Stimulated activated CD4-positive, alpha-beta T cell treated with anti-CD3 and anti-CD28 coated beads, Interleukin-4, amount 100 ng/mL, for 4 hours (primary cell): ENCODE measurements around the gene IMPG2.

Experiments used
- DNase-seq, 2 experiments: peaks; one replicate each; pipeline ENCODE4 v3.0.0-alpha.2; 2020

The IMPG2 gene

DNA sequence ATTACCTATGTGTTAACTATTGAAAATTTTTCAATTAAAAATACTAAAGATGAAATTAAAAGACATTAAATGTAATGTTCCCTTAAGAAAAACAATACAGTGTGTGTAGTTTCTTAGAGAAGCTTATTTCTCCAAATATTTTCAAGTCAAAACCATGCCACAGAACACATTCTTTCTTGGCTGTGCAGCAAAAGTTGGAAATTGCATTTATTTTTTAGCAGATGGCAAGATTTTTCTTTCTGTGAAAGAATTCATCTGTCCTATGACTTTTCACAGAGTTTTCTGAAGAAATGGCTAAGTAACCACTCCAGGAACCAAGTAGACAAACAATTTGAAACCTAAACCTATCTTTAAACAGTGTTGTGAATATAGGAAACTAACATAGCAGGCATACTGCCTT lies 47.2 kb downstream of the IMPG2 start:
- DNase-seq = no peak

DNA sequence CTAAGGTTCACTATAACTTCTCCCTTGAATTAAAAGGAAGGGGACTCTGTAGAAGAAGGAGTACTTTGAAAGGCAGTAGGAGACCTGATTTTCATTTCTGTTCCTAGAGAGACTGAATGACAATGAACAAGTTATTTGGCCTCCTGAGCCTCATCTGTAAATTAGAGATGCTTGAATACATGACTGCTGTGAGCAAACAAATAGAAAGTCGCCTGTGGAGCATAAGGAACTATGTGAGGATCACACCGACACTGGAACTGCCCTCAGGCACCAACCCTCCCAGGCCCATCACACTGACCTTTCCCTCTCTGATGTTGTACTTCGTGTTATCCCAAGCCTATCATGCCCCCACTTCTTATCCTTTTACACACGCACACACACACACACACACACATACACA lies 48.6 kb downstream of the IMPG2 start:
- DNase-seq = no peak

DNA sequence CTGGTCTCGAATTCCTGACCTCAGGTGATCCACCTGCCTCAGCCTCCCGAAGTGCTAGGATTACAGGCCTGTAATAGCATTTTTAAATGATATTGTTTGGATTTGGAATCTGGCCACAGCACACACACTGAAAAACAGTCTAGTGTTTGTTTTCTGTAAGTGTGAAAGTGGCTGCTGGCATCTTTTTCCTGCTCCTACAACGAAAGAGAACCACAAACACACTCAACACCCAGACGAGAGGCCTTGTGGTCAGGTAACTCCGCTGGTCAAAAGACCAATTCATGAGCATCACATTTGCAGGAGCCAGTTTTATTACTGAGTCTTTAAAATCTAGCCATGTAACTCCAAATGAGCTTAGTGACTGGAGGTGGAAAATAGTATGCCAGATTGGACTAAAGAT lies 50.2 kb downstream of the IMPG2 start:
- DNase-seq = no peak

DNA sequence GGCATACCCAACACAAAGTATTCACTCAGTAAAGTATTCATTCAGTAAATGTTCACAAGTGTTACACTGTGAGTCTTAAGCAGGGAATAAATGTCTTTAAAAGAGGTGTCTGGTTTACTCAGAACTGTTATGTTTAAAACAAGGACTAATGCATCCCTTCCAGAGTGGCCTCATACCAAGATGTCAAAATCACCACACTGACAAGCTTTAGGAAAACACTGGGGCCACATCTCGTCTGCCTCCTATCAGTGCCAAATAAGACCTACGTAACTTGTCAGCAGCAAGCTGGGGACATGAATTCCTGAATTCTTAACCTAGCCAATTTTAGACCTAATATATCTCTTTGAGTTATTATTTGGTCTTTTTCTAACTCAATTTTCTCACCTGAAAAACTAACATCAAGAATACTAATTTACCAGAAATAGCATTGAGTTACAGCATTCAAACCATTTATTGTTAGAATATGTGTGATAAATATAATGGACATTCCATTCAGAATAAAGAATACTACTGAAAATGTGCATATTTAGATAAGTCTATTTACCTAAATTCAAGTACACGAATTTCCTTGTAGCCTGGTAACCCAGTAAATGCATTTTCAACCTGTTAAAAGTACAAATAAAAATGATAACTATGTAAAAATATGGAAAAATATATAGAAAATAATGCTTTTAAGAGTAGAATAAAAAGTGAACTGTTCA lies 51.3 kb downstream of the IMPG2 start:
- no peak for DNase-seq

DNA sequence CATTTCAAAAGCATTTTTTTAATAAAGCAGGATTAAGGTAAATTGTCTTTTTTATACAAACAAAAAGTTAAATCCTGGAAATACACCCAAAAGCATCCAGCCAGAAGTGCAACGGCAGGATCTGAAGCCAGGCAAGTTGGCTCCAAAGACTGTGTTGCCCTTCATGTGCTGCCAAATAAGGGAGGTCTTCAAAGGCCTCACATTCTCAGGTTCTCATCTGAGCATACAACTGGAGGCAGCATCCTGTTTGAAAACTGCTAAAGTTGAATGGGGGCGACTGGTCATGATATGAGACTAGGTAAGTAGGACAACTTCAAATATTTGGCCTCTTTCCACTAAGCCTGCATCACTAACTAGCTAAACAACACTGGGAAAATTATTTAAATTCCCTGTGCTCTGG lies 52.2 kb downstream of the IMPG2 start:
- DNase-seq = no peak

DNA sequence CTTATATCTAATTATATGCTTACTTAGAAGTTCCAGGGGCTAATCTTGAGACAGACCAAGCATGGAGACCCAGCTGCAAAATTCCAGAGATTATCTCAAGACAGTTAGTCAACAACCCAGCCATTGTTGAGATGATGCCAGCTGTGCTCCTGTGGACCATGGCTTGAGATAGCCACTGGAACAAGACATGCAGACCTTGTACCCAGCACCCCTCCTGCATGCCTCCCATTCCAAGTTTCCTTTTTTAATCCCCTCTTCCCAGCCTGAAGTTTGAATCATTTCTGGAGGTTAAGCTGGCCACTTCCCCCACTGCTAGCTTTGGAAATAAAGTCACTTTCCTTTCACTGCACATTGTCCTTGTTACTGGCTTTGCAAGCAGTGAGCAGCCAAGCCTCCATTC lies 53.8 kb downstream of the IMPG2 start:
- no peak for DNase-seq

DNA sequence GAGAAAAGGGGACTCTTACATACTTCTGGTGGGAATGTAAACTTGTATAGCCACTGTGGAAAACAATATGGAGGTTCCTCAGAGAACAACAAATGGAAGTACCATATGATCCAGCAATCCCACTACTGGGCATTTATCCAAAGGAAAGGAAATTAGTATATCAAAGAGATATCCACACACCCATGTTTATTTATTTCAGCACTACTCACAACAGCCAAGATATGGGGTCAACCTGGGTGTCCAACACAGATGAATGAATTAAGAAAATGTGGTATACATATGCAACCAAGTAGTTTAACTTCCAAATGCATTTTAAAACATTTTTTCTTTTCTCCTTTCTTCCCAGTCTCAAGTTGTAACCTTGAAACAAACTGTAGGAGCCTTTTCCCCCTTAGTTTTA lies 54.3 kb downstream of the IMPG2 start:
- no peak for DNase-seq

DNA sequence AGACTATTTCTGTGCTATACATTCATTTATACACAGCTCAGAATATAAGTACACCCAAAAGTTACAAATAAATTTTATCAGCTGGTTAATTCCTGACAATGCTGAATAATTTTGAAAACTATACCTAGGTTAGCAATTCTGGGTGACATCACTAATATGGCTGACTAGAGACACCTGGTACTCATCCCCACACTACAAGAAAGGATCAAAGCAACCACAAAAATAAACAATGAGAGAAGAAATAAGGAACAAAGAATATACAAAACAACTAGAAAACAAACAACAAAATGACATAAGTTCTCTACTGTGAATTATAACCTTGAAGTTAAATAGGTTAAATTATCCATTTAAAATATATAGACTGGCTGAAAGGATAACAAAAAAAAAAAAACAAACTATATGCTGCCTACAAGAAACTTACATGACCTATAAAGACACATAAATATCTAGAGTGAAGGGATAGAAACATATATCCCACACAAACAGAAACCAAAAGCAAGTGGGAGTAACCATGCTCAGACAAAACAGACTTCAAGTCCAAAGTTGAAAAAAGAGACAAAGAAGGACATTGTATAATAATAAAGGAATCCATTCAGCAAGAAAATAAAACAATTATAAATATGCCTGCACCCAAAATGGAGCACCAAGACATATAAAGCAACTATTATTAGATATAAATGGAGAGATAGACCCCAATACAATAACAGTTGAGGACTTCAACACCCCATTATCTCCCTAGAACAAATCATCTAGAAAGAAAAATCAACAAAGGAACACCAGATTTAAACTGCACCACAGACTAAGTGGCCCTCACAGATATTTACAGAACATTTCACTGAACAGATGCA lies 57.8 kb downstream of the IMPG2 start:
- DNase-seq = no peak

DNA sequence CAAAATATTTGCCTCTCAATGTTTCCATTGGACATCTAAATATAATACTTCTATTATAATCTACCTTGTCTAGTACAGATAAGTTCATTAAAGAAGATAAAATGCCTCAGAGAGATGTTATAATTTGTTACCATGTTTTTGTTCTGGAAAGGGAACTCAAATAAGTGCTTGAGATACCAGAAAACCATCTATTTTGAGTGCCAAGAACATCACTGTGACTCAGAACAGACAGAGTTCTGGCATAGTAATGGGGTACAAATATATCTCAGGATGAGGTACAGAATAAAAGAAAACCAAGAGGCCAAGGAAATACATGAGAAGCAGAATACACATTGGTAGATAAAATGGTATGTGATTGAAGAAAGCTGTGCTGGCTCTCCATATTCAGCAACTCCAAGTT lies 58.9 kb downstream of the IMPG2 start:
- no peak for DNase-seq

DNA sequence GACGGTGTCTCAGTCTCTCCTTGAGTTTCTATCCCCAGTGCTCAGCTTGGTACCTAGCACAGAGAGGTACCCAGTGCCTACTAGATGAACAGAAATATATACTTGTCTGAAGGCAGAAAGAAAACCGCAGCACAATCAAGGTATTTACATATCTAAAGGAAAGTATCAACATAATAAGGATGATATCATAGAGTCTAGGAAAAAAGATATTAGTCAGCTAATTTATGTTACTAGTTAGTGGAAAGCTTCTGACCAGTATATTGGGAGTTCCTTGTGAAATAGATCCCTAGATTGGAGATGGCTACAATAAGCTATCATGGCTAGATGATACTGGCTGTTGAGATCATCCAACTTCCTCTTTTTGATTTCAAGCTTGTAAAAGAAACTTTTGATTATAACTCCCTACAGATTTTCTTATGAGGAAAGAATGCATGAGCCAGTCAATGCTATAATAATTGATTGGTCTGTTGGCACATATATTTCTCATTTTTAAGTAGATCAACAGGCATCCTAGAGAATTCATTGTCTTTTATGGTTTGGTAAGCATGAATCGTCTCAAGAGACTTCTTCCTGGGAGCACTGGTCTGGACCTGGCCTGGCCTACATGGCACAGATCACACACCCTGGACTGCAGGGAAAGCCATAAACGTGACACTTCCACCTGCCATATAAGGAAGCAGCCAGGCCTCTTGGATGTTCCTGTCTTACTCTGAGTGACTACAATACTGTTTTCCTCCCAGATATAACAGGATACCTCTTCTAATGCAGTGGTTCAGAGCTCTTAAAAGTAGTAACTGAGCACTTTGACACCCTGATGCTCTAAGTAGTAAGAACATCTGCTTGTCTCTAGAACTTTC lies 60.7 kb downstream of the IMPG2 start:
- no peak for DNase-seq

DNA sequence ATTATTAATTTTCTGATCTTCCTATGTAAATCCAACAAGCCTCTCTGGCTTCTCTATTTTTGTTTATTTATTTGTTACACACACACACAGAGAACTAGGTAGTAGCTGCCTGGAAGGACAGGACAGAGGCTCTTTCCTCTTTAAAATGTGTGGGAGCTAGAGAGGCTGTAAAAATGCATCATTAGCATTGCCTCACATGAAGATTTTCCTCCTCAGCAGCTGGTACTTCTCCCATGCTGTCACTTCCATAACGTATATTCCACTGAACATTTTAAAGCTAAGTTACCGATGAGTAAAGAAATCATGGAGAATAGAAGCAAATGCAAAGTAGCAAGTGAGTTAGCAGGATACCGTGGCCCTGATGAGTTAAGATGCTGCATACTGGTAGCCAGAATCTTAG lies 63.9 kb downstream of the IMPG2 start:
- DNase-seq = no peak

DNA sequence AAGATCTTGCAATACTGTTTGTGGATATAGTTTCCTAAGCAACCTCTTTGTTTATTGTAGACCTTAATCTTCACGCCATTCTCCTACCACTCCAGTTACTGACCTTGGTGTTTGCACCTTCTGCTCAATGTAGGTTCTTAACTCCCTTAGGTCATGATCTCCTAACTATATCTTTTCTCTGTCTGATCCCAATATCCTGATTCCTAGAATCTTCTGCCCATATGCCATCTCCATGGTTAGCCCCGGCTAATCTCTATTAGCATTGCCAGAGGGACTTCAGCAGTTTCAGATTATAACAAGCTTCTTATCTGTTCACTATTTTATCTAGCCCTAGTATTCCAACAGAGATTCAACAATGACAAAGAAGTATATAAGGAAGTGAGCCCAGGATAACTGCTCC lies 64.9 kb downstream of the IMPG2 start:
- no peak for DNase-seq

DNA sequence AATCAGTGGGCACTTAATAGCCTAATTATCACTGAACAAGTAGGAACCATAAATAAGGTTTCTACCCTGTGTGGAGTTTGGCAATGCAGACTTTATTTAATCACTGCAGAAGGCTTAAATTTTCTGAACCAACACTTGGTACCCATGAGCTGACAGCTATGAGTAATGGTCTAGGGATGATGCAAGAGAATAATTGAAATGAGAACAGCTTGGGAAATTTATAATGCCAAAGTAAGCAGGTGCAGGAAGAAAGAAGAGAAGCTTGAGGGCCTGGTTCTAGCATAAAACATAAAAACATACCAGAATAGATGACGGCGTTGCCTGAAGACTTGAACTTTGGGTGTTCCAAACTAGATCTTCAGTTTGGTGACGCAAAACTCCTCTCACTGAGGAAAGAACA lies 67.0 kb downstream of the IMPG2 start:
- DNase-seq = no peak

DNA sequence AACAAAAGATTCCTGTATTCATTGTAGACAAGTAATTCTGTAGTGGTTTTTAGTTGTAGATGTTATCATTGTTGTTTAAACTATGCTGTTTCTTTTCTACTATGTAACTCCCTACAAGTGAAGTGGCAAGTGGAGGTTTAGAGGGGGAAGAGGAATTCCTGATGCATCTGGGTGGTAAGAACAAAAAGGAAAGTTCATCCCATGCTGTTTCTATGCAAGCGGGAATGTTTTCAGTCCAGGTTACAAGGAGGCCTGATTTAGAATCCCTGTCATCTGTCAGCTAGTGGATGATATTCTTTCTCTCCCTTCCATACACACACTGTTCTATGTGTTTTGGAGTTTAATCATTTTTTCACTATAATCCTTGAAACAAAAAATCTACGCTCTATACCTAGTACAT lies 67.4 kb downstream of the IMPG2 start:
- DNase-seq = no peak

DNA sequence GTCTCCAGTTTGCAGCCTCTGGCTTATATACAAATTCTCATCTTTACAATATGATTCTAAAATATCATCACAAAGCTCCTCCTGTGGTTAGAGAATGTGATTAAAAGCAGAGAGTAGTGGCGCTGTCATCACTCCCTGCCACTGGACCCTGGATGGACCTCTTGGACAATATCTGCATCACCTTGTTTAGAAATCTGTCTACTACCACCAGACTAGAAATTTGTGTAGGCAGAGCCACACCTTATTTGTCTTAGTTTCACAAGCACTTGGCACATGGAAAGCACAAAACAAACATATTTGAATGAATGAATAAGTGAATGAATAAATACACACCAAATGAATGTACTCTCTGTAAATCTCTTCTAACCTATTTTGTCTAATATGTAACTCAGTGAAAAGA lies 68.1 kb downstream of the IMPG2 start:
- DNase-seq = no peak

DNA sequence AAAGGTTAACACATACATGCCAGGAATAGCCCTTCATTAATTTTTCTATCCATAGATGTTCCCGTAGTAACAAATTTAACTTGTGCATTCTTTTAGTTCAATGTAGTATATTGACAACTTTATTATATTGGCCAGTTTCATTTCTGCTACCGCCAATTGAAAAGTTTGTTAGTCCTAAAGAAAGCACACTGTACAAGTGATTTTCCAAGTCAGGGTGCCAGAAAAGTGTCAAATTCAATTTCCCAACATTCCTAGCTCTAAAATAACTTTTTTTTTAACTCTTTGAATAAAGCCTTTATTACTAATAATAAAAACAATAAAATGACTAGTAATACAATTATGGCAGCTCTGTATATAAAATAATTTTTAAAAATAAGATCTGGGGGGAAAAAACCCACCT lies 68.9 kb downstream of the IMPG2 start:
- no peak for DNase-seq

DNA sequence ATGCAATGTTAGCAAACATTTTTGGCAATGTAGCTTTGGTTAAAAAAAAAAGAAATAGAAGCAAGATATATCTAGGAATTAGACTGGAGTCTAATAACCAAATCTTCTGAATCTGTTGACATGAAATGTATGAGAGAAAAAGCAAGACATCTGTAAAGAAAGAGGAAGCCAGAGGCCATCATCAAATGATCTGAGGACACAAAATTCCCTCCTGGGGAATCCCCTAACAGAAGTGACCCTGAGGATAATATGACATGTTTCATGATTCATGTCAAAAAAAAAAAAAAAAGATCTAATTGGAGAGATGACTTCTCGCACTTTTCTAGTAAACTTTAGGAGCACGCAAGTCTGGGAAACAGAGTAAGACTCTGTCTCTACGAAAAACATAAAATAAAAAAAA lies 70.9 kb downstream of the IMPG2 start:
- no peak for DNase-seq

DNA sequence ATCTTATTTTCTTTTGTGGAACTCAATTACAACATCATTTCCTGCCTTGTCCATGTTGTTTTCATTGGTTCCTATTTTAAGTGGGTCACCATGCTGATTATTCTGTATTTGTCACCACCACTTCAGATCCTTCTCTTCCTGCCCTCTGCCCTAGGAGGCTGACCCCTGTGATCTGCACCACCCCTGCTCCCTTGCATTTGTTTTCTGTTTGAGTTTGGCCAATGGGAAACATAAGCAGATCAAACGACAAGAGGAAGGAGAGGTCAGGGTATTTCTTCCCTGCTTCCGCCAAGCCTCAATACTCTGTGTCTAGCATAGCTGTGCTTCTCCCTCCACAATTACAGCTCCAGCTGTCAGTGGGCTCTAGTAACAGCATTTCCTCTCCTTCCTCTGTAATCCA lies 71.6 kb downstream of the IMPG2 start:
- no peak for DNase-seq

DNA sequence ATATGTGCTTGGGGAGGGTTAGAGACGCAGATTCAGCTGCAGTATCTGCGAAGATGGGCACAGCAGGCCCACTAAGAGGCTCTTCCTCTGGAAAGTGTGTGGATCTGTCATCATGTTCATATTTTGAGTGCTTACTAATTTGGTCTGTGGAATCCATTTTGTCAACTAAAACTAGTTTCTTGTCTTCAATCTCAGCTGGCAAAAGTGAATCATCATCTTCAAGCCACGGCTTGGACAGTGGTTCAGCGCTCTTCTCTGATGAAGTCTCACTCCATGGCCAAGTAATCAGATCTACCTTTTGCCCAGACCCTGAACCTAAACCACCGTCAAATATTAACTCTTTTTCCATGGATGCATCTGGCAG lies 76.2 kb downstream of the IMPG2 start:
- DNase-seq = no peak

DNA sequence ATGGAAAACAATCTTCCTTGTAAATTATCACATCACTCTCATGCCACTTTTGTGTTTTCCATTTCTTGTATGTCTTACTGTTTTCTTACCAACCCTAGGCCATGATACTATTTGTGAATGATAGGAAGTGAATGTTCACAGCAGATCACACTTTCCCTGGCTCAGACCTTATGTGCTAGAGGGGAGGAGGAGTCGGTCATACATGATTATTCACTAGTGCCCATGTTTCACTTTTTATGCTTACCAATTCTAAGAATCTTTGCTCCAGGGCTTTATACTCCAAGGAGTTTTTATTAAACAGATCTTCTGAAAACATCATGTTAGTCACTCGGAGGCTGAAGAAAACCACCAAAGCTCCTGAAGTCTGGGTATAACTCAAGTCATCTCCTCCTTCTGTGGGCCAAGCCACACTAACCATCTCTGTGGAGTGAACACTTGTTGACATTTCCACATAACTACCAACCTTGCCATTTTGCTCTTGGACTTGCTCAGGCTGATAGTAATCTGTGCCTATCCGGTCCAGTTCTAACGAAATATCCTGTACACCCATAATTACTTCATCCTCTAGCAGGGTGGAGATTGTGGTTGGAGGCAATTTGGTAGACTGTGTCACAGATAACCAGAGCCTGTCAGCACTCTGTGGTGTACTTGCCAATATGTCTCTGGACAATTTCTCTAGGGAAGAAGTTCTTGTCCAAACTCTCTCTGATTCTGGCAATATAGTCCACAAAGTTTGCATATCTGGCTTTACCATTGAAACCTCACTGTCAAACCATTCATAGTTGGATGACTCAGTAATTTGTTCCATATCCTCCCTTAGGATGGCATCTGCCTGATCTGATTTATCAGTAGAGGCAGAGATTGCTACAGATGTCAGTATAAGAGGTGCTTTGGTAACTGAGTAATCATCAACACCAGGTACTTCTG lies 76.8 kb downstream of the IMPG2 start:
- no peak for DNase-seq

DNA sequence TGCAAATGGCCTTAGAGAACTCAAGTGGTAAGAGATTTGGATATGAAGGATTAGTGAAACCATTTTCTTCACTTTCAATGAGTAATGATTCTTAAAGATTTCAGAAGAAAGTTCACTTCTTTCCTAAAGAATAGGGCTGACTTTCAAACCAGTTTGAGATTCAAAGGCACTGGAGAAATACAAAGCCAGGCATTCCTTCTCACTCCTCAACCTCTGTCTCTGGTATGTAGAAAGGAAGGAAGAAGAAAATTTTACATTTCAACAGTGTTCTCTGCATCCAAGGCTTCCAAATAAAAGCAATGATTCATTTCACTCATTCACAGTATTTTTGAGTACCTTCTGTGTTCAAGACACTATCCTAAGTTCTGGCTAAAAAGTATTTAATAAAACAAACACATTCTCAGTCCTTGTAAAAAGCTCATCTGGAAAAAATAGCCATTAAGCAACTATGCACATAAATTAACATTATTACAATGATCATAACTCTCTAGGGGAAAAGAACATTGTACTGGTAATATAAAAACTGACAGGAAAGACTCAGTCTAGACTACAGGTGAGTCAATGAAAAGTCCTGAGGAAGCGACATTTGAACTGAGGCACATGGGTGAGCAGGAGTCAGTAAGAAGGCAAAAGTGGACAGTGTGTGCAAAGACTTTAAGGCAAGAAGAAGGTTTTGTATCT lies 79.5 kb downstream of the IMPG2 start:
- no peak for DNase-seq

DNA sequence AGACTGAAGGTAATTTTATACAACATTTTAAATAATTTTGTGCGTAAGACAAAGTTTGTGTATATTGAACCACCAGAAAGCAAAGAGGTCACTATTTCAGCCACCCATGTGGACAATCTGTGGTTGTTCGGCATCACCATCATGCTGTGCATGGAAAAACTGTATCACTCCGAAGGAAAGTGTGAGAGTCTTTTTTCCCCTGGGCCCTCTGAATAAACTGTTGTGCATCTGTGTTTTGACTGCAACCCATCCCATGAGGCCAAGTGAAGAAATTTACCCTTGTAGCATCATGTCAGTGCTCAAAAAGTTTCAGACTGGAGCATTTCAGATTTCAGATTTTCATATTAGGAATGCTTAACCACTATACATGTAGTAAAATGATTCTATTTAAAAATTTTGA lies 85.3 kb downstream of the IMPG2 start:
- DNase-seq = no peak
